HG03039 (cell line): ENCODE measurements around the gene KANSL2.
"Not testable (repeated sequence)": the region's sequence is repeated elsewhere in the genome, so short reads cannot be mapped to it uniquely, and the experiment has no call there.

ENCODE experiments used
- ATAC-seq: cut with Tn5 transposase; IDR thresholded peaks from one replicate; pipeline ENCODE4 v1.9.1; 2021; ENCODE audit warnings: mild to moderate bottlenecking, moderate library complexity; ENCODE audit not compliant: unreplicated experiment

KANSL2 gene, protein sequence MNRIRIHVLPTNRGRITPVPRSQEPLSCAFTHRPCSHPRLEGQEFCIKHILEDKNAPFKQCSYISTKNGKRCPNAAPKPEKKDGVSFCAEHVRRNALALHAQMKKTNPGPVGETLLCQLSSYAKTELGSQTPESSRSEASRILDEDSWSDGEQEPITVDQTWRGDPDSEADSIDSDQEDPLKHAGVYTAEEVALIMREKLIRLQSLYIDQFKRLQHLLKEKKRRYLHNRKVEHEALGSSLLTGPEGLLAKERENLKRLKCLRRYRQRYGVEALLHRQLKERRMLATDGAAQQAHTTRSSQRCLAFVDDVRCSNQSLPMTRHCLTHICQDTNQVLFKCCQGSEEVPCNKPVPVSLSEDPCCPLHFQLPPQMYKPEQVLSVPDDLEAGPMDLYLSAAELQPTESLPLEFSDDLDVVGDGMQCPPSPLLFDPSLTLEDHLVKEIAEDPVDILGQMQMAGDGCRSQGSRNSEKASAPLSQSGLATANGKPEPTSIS

DNA sequence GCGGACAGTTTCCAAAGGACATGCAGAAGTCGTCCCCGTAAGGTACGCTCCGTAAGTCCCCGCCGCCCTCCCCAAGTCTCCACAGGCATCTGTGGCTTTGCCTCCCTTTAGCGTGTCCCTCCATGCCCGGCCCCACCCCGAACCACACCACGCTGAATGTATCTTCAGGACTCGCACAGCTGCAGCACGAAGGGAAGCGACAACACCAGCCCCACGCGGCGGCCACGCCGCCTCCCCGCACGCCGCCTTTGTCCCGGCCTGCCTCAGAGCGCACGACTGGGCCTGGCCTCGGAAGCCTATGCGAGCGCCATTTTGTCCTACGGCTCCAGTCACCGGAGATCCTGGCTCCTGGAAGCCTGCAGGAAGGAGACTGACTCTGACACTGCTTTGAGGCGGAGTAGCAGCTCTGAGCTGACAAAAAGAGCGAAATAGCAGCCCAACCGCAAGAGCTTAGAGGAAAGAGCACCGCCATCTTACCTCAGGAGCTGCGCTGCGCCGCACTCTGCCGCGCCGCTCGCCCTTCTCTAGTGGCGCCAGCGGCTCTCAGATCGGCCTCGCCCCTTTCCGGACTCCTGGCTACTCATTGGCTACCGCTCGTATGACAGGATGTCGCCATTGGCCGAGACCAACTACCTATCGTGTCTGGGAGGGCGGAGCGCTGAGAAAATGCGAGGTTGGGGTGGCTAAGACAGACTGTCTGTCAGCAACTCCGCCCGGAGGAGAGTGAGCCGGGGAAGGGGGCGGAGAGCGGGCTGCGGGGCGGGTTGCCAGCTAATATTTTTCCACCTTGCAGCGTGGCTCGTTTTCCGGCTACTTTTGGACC is at the start of gene KANSL2:
KANSL2 (minus strand) TSS at position 529 of the 823 bp plus-strand sequence. CDS start 606 bp downstream, outside the sequence.
- peak; percentile 99 for ATAC-seq

DNA sequence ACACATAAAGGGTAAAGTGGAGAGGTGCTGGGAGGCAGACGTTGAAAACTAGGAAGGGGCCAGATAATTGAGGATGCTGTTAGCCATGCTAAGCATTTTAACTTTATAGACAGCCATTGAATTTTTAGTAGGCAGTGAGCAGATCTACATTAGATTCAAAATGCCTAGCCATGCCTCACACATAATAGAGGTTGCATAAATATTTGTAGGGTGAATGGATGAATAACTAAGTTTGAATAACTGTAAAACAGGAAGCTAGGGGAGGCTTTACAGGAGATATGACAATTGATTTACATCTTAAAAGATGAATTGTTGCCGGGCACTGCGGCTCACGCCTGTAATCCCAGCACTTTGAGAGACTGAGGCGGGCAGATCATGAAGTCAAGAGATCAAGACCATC is 46.8 kb upstream of the KANSL2 start:
- no peak for ATAC-seq

DNA sequence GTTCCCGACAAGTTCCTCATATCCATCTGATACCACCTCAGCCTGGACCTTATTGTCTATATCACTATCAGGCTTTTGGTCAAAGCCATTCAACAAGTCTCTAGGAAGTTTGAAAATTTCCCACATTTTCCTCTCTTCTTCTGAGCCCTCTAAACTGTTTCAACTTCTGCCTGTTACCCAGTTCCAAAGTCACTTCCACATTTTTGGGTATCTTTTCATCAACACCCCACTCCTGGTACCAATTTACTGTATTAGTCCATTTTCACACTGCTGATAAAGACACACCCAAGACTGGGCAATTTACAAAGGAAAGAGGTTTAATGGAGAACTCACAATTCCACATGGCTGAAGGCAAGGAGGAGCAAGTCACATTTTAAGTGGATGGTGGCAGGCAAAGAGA is 38.7 kb upstream of the KANSL2 start:
- not testable (repeated sequence) for ATAC-seq

DNA sequence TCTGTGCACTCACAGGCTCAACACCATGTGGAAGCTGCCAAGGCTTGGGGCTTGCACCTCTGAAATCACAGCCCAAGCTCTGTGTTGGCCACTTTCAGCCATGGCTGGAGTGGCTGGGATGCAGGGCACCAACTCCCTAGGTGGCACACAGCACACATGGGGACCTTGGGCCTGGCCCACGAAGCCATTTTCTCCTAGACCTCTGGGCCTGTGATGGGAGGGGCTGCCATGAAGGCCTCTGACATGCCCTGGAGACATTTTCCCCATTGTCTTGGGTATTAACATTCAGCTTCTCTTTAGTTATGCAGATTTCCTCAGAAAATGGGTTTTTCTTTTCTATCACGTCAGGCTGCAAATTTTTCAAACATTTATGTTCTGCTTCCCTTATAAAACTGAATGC is 38.1 kb upstream of the KANSL2 start:
- ATAC-seq: not testable (repeated sequence)

DNA sequence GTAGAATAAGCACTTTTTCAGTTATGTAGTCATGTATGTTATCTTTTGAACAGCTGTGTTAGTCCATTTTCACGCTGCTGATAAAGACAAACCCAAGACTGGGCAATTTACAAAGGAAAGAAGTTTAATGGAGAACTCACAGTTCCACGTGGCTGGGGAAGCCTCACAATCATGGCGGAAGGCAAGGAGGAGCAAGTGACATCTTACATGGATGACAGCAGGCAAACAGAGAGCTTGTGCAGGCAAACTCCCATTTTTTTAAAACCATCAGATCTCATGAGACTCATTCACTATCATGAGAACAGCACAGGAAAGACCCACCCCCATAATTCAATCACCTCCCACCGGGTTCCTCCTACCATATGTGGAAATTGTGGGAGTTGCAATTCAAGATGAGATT is 37.0 kb upstream of the KANSL2 start:
- ATAC-seq: not testable (repeated sequence)

DNA sequence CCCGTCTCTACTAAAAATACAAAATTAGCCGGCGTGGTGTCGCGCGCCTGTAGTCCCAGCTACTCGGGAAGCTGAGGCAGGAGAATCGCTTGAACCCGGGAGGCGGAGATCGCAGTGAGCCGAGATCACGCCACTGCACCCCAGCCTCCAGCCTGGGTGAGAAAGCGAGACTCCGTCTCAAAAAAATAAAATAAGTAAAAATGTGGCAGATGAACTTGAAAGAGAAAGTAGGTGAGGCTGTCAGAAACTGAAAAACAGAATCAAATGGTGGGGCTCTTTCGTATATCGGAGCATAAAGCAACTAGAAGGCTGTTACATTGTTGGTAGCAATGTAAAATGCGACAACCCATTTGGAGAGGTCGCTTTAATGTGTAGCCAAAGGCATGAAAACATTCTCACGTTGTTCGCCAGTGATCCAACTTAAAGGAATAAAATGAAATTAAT is 35.2 kb upstream of the KANSL2 start:
- no peak for ATAC-seq

DNA sequence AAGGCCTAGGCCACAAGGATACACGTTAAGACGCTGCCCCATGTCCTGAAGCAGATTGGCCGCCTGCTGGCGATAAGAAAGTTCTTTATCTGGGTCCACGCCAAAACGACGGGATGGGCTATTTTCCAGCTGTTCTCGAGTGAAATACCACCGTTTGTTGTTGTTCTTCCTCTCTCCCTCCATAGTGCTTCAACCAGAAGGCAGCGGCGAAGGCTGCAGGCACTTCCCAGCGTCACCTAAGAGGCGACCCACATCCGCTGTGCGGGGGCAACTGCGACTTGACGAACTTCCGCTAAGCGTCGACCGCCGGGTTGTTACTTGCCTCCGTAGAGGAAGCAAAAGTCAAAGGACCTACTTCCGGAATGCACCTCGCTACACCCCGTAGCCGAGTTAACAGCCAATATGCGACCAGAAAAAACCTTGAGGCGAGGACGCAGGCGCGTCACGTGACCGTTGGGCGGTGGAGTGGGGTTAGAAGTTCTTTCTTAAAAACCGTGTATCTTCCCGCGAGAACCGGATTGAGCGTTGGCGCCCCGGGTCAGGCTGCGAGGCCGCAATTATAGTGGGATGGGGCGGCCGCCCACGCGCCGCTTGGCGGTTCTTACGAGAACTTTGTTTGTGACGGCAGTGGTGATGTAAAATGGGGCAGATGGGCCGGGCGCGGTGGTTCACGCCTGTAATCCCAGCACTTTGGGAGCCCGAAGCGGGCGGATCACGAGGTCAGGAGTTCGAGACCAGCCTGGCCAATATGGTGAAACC is 34.6 kb upstream of the KANSL2 start, which contains the start of gene CCNT1:
CCNT1 (minus strand) TSS at position 215 of the 759 bp plus-strand sequence; CDS start at position 183, 32 bp downstream.
- peak; percentile 96 for ATAC-seq

DNA sequence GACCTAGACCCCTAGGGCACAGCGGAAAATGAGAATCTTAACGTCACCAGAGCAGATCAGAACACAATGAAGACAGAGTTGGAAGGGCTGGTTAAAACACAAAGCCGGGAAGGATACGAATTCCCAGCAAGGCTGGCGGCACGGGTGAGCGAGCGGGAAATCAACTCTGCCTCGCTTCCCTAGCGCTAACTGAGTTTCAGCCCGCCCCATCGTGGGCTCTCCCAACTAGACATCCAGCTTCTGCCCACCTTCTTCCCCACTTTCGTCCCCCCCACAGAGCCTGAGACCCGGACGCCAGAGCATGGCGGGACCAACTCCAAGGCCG is 34.1 kb upstream of the KANSL2 start:
- no peak for ATAC-seq

DNA sequence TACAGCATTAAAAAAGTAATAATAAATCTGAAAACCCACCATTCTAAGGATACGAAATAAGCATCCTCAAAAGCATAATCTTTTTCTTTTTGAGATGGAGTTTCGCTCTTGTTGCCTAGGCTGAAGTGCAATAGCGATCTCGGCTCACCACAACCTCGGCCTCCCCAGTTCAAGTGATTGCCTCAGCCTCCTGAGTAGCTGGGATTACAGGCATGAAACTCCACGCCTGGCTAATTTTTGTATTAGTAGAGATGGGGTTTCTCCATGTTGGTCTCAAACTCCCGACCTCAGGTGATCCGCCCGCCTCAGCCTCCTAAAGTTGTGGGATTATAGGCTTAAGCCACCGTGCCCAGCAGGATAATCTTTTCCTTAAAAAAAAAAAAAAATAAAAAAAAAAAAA is 30.2 kb upstream of the KANSL2 start:
- ATAC-seq: no peak

DNA sequence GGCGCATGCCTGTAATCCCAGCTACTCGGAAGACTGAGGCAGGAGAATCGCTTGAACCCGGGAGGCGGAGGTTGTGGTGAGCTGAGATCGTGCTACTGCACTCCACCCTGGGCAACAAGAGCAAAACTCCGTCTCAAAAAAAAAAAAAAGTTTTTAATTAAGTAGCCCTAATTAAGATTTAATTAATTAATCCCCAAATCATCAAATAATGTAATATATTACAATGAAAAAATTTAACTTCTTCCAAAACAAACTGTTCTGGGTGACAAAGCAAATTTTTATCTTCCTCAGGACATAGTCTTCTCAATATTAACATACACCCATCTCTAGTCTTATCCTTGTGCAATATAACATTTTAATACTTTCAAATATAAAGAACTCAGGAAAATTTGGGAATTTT is 16.8 kb upstream of the KANSL2 start:
- not testable (repeated sequence) for ATAC-seq

DNA sequence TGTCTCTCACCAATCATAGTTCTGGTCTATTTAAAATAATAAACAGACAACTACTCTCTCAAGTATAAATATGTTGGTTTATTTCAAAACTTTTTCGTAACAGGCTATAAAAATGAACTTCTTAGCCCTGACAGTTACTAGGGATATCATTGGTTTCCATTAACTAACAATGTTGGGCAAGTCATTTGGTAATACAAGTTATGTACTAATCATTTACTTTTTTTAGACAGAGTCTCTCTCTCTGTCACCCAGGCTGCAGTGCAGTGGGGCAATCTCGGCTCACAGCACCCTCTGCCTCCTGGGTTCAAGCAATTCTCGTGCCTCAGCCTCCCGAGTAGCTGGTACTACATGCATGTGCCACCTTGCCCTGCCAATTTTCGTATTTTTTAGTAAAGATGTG is 14.6 kb upstream of the KANSL2 start:
- no peak for ATAC-seq

DNA sequence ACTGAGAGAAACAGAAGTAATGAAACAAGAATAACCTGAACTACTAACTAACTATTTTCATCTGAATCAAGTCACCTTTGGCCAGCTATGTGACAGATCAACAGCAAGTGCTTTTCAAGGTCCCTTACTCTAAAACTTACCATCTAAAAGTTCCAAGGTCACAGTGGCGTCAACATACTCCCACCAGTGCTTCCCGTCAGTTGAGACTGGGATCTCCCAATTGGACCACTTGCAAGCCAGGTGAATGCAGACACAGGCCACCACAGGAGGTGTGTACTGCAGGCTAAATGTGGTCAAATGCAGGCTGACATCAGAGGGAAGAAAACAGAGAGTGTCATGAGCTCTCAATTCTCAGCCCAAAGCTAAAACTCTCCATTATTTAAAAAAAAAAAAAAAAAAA is 13.8 kb upstream of the KANSL2 start:
- no peak for ATAC-seq

DNA sequence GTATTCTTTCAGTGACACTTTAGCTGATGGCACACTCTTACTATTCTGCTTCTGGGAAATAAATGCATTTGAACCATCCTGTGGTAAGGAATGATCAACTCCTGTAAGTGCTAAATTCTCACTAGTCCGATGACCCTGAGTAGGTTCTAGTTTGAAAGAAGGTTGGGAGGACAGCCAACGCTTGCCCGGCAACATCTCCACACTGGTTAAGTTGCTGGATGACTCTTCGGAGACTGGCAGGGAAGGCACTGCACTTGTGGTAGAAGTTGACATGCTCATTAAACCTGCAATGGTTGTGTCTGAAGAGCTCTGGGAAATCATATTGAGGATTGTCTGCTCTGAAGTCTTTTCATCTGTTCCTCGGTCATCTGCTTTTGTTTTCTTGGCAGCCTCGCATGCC is 12.0 kb upstream of the KANSL2 start:
- ATAC-seq: no peak

DNA sequence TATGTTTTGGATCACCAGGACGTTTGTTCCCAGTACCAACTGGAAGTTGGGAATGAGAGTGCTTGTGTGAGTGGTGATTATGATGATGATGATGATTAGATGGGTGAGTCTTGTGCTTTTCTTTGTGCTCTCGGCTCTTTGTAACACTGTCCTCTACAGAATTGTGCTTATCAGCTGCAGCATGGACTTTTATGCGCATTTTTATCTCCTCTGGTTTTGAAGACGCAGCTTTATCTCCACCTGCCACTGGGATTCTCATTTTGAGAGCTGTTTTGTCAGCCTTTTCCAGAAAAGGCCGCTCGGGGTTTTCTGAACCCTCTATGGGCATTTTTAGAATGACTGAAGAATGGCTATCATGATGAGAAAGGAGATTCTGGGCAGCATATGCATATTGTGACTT is 11.5 kb upstream of the KANSL2 start:
- ATAC-seq: no peak

DNA sequence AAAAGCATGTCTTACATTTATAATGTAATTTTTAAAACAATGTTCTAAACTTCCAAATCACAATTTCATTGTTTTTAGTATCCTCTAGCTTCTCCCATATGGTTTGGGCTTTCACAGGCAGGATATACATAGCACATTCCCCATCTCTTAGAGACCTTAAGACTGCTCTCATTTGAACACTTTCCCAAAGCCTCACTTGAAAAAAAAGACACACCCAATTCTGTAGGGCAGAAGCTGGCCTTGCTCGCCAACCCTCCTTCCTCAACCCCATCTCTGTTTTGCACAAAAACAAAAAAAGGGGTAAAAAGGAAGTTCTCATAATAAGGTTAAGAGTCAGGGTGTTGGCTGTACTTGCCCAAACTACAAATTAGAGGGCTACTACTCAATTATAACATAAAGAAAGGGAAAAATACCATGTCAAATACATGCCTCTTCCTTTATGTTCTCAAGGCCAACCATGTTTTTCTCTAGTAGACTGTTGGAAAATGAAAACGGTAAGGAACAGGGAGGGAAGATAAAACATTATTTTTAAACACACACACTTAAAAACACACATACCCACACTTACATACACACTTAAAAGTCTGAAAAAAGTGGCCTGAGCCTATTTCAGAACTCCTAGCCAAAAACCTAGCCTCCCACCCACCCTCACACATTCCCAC is 9.9 kb upstream of the KANSL2 start:
- no peak for ATAC-seq

DNA sequence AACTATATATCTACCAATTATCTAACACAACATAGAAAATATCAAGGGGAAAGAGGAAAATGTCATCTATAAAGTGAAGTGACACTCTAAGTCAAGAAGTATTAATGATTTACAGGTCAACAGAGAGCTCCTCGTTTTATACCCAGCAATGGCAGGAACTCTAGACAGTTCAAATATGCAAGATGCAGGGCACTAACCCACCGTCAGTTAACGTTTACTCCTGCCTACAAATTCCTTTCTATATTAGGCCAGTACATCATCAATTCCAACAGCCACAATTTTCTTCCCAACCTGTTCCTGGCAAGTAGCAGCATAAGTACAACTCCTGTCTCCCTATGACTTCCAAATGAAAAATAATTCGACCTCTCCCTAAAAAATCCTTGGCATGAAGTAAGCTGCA is 9.0 kb upstream of the KANSL2 start:
- no peak for ATAC-seq

DNA sequence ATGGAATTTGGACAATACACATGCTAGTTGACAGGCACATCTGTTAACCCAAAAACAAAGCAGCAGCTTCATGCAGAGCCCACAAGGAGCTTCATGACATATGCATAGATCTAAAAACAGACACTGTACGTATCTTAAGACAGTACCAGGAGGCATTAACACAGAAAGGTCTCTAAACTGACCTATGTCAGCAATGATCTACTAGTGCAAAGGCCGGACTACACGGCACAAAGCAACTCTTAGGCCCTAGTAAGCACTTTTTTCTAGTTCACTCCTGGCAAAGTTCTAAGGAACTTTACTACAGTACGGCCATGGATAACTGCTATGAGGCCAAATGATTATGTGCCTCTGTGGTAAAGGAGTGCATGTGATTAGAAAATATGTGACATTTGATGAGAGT is 8.4 kb upstream of the KANSL2 start:
- ATAC-seq: no peak

DNA sequence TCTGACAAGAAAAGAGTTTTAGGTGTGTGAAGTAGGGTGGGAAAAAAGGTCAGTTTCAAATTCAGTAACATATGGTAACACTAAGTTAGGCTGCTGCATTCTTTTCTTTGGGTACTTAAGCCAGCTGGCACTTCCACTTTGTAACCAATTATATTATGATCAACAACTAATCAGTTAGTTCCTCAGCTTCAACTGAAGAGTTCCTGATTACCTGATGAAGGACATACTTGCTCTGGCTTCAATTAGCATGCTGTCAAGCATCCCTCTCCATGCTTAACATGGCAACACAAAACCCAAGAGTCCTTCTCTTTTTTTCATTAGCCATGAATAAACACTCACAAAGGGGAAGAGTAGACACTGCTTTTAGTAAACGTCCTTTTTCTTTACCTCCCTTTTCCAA is 6.8 kb upstream of the KANSL2 start:
- ATAC-seq: no peak

DNA sequence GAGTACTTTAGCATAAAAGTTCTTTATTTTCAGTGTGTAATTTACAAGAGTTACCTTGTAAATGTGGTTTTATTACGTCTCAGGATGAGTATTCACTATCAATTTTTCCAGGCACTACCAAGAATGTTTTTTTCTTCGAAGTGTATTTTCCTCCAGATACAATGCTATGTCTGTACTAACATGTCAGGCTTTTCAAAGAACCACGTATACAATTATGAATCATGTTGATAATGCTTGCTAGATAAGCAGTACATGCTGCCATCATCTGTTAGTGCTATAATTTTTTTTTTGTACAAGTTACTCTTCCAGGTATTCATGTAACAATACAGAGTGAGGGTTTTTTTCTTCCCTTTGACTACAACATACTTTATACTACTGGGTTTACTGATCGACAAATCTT is 5.6 kb upstream of the KANSL2 start:
- no peak for ATAC-seq

DNA sequence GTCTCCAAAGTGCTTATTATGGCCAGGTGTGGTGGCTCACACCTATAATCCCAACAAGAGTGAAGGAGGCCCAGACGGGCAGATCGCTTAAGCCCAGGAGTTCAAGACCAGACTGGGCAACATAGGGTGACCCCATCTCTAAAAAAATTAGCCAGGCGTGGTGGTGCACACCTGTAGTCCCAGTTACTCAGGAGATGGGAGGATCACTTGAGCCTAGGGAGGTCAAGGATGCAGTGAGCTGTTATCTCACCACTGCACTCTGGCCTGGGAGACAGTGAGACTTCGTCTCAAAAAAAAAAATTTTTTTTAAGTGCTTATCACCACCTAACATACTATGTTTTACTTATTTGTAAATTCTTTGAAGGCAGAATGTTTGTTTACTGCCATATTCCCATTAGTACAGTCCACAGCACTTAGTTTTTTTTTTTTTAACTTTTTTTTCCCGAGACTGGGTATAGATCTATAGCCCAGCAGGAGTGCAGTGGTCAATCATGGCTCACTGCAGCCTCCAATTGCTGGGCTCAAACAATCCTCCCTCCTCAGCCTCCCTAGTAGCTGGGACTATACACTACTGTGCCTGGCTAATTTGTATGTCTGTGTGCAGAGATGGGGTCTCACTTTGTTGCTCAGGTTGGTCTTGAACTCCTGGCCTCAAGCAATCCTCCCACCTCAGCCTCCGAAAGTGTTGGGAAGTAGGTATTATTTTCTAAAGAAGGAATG is 4.7 kb upstream of the KANSL2 start:
- no peak for ATAC-seq
